22Rv1 (cell line): ENCODE data around the gene IFNW1.

ENCODE experiments used
- CTCF ChIP-seq: fragments of 450-650 bp; IDR thresholded peaks from 2 replicates; pipeline ENCODE4 v1.5.1; 2017; ENCODE audit warnings: mild to moderate bottlenecking
- ZFX ChIP-seq: fragments of 450-650 bp; IDR thresholded peaks from 2 replicates; pipeline ENCODE4 v1.6.1; 2017; ENCODE audit warnings: antibody characterized with exemption, borderline replicate concordance

- no peak for TF ChIP-seq CTCF
- TF ChIP-seq ZFX = no peak
These were observed 27.3 kb downstream of the IFNW1 start for GRCh38 chr9:21114311-21114710.
